ENCODE results near the gene PLIN5. TPM values are rescaled to one million over a fixed set of nuclear protein-coding genes. Genes with fewer than 3 reads are reported as not detected.
A peak's percentile ranks its signal among the peaks of the same experiment; 100 is the strongest.

Gene PLIN5, protein sequence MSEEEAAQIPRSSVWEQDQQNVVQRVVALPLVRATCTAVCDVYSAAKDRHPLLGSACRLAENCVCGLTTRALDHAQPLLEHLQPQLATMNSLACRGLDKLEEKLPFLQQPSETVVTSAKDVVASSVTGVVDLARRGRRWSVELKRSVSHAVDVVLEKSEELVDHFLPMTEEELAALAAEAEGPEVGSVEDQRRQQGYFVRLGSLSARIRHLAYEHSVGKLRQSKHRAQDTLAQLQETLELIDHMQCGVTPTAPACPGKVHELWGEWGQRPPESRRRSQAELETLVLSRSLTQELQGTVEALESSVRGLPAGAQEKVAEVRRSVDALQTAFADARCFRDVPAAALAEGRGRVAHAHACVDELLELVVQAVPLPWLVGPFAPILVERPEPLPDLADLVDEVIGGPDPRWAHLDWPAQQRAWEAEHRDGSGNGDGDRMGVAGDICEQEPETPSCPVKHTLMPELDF
- total RNA-seq = under 1 TPM in 1 of 2 experiments, not detected in 1; 0.27 TPM

DNA sequence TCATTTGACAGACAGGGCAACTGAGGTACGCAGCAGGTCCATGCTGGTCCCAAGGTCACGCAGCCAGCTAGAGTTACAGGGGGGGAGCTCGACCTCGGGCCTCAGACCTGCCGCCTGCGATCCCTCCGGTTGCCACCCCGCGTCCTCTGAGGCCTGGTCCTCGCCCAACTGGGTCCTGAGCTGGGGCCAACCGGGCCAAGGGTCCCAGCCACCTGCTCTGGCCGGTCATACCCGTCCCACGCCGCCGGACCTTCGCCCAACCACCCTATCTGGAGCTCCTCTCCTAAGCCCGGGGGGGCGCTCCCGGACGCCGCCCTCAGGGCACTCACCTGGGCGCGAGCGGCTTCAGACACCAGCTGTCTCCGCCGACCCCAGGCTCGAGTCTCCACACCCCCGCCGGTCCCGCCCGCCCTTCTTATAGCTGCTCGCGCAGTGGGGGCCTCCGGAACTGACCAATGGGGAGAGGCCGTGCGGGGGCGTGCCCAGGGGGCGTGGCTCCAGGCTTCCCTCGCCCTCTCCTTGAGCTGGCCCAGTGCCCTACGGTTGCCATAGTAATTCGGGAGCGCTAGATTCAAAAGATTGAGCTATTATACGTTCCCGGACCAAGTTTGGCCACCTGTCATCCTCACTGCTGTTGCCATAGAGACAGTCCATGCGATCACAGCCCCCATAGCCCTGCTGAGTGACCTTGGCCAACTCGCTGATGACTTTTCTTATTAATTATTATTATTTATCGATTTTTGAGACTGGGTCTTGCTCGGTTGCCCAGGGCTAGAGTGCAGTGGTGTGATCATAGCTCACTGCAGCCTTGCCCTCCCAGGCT, at the start of gene PLIN5:
Gene PLIN5 (minus strand): TSS at position 389 of the 823 bp plus-strand sequence. CDS start 1,150 bp downstream, outside the sequence.
- ATAC-seq (peak; percentile 80), DNase-seq (peak; percentile 70)
- Mint-ChIP-seq H3K4me1 (ENCODE audit: low read depth) (peaks cover 10% of the 10 kb centered on the region), H3K4me3 (no peak within 1 kb of the TSS), H3K27me3 (peaks cover 12% of the 10 kb centered on the region), H3K9me3 (no peaks in the 10 kb centered on the region), H3K36me3 (ENCODE audit: low read depth) (no peaks in the 10 kb centered on the region), H3K27ac (no peak within 1 kb of the TSS)
- intact Hi-C loops (cut with micrococcal nuclease) = no loop called here
- TF ChIP-seq, protein P1, sequence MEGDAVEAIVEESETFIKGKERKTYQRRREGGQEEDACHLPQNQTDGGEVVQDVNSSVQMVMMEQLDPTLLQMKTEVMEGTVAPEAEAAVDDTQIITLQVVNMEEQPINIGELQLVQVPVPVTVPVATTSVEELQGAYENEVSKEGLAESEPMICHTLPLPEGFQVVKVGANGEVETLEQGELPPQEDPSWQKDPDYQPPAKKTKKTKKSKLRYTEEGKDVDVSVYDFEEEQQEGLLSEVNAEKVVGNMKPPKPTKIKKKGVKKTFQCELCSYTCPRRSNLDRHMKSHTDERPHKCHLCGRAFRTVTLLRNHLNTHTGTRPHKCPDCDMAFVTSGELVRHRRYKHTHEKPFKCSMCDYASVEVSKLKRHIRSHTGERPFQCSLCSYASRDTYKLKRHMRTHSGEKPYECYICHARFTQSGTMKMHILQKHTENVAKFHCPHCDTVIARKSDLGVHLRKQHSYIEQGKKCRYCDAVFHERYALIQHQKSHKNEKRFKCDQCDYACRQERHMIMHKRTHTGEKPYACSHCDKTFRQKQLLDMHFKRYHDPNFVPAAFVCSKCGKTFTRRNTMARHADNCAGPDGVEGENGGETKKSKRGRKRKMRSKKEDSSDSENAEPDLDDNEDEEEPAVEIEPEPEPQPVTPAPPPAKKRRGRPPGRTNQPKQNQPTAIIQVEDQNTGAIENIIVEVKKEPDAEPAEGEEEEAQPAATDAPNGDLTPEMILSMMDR (IDR thresholded peaks at IDR 0.05) = no peak
- CTCF ChIA-PET = interaction anchor here (0.7 to 3.4 kb wide), 6 partner anchors 11 to 101 kb away, joined by 3 to 39 read pairs (median 6); partner anchors contain the start of gene SEMA6B
- POLR2A ChIA-PET = interaction anchor here (0.6 to 1.9 kb wide), 3 partner anchors 12 to 31 kb away, joined by 3 to 5 read pairs (median 4); no protein-coding TSS in a partner anchor

DNA sequence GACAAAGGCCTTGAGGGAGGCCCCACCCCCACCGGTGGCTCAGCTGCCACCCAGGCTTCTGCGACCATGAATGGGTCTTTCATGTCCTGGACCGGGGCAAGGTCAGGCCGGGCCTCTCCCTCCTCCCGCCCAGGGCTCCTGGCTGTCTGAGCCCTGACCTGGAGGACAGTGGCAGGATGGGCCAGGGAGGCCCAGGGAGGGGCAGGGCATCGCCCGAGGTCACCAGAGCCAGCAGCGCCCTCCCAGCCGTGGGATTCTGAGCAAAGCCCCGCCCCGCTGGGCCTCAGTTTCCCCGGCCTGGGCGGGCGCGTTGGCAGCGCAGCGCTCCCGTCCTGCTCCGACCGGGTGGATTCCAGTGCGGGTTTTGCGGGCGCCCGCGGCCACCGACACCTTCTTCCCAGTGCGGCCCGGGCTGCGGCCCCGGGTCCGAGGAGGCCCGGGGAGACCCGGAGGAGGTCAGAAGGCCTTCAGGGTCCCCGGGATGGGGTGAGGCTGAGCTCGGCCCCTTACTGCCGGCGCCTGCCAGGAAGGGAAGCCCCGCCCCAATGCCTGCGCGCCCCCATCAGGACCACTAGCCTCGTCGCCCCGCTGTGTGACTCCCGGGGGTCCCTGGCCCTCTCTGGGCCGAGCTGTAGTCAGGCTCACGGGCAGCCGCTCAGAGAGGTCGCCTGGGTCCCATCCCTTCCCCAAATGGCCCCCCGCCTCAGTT, 49.1 kb upstream of the PLIN5 start:
- intact Hi-C loops (cut with micrococcal nuclease) = no loop called here
- CTCF ChIA-PET = interaction anchor here (0.9 to 2.4 kb wide), 4 partner anchors 8 to 52 kb away, joined by 3 to 12 read pairs (median 8); no protein-coding TSS in a partner anchor
- H3K27me3 Mint-ChIP-seq = peaks cover 42% of the 10 kb centered on the region

DNA sequence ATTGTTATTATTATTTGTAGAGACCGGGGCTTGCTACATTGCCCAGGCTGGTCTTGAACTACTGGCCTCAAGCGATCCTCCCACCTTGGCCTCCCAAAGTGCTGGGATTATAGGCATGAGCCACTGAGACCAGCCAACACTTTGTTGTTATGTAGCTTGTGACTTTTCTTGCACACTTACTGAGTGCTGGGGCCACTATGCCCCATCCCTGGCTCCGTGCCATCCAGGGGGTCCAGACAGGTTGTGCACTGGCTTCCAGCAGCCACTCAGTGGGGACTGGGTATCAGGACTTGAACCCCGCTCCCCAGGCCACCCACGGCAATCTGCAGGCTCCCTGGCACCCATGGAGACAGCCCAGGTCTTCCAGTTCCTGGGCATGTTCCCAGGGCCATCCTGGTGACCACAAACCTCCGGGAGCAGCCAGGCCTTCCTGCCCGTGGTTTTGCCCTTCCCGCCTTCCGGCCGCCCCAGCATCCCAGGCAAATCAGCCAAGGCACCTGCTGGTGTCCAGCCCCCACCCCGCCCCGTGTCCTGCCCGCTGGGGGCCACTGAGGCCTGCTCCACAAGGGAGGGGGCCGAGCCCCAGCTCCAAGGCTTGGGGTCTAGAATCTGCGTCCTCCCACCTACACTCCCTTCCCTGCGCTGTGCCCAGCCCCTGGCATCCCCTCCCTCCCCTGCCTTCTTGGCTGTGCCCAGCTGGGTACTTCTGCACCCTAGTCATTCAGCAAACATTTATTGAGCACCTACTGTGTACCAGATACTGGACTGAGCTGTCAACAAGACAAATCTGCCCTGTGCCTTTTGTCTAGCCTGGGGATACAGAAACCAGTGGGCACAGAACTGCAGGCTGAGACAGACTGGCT, 48.2 kb upstream of the PLIN5 start:
- ChIA-PET CTCF (no interaction called here), POLR2A (interaction anchor here (0.7 kb wide), 1 partner anchor 57 kb away, joined by 4 read pairs; no protein-coding TSS in a partner anchor)
- Mint-ChIP-seq H3K36me3 (ENCODE audit: low read depth) (no peaks in the 10 kb centered on the region), H3K4me1 (ENCODE audit: low read depth) (peaks cover 9% of the 10 kb centered on the region), H3K27me3 (peaks cover 50% of the 10 kb centered on the region), H3K9me3 (no peaks in the 10 kb centered on the region), H3K4me3 (no peak overlapping the region), H3K27ac (no peak overlapping the region)
- DNase-seq = no peak
- no peak for ATAC-seq
- TF ChIP-seq, protein P1 (IDR thresholded peaks at IDR 0.05) = no peak
- intact Hi-C loops (cut with micrococcal nuclease) = no loop called here

More for the DNA sequence above, 49.1 kb upstream of the PLIN5 start:
- H3K4me3 Mint-ChIP-seq = no peak overlapping the region
- H3K4me1 Mint-ChIP-seq (ENCODE audit: low read depth) = peaks cover 9% of the 10 kb centered on the region
- POLR2A ChIA-PET = interaction anchor here (0.7 kb wide), 1 partner anchor 49 kb away, joined by 3 read pairs; no protein-coding TSS in a partner anchor
- H3K9me3 Mint-ChIP-seq = no peaks in the 10 kb centered on the region
- no peak overlapping the region for H3K27ac Mint-ChIP-seq
- TF ChIP-seq, protein P1 (IDR thresholded peaks at IDR 0.05) = no peak
- DNase-seq (peak; percentile 42), ATAC-seq (peak; percentile 69)
- no peaks in the 10 kb centered on the region for H3K36me3 Mint-ChIP-seq (ENCODE audit: low read depth)
